WERI-Rb-1 (cell line): Measurements from ENCODE around the gene NPM3.

Experiments
- DNase-seq: peaks from one replicate; pipeline ENCODE4 v3.0.0-alpha.2; 2020
- H3K27ac ChIP-seq: fragments of 250-450 bp; sonication (Bioruptor Pico); 2 replicates; pipeline ENCODE4 v1.5.1; 2020; ENCODE audit warnings: mild to moderate bottlenecking, moderate library complexity
- H3K27me3 ChIP-seq: fragments of 250-450 bp; sonication (Bioruptor Pico); 2 replicates; pipeline ENCODE4 v1.5.1; 2021; ENCODE audit warnings: mild to moderate bottlenecking, low read depth, moderate library complexity; ENCODE audit not compliant: insufficient read depth, severe bottlenecking
- H3K36me3 ChIP-seq: fragments of 250-450 bp; sonication (Bioruptor Pico); 2 replicates; pipeline ENCODE4 v1.5.1; 2020; ENCODE audit warnings: mild to moderate bottlenecking, moderate library complexity
- H3K4me3 ChIP-seq: 2 replicates; pipeline ENCODE4 v1.5.1; 2011; ENCODE audit warnings: low read depth, mild to moderate bottlenecking, control low read depth, low read length
- H3K9me3 ChIP-seq: fragments of 250-450 bp; sonication (Bioruptor Pico); 2 replicates; pipeline ENCODE4 v1.5.1; 2021; ENCODE audit warnings: mild to moderate bottlenecking, moderate library complexity; ENCODE audit not compliant: severe bottlenecking
- TF ChIP-seq, protein P1 (sequence below): IDR thresholded peaks from 2 replicates; pipeline ENCODE4 v1.5.1; 2011; ENCODE audit warnings: low read depth, mild to moderate bottlenecking, control low read depth, inconsistent platforms, low read length

NPM3 gene

DNA sequence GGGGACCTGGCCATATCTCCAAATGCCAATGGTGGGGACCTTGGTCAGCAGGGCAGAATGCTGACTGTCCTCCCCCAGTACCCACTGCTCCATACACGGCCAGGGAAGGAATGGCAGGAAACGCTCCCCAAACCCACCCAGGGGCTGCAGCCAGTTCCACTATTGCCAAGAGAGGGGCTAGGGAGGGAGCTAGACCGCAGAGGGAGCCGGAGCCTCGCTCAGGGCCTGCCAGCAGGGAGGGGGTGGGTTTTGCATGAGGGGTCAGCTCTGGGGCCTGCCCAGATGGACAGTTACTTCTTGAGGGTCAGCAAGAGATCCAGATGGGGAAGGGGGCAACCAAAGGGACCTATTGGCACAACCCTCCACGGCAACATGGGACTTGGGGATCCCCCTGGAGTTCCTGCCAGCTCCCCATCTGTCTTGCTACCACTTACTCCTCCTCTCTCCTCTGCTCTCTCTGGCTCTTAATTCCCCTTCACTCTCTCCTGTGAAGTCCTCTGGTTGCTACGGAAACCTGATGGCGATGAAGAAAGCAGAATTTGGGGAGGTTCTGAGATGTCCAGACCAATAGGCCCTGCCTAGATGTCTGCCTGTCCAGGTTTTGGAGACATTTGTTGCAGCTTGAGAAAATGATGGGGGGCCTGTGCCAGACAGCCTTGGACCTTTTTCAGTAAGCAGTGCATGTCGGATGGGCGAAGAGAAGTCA lies 20.0 kb downstream of the NPM3 start:
- no peaks in the 10 kb centered on the region for H3K27me3 ChIP-seq
- TF ChIP-seq, protein P1, sequence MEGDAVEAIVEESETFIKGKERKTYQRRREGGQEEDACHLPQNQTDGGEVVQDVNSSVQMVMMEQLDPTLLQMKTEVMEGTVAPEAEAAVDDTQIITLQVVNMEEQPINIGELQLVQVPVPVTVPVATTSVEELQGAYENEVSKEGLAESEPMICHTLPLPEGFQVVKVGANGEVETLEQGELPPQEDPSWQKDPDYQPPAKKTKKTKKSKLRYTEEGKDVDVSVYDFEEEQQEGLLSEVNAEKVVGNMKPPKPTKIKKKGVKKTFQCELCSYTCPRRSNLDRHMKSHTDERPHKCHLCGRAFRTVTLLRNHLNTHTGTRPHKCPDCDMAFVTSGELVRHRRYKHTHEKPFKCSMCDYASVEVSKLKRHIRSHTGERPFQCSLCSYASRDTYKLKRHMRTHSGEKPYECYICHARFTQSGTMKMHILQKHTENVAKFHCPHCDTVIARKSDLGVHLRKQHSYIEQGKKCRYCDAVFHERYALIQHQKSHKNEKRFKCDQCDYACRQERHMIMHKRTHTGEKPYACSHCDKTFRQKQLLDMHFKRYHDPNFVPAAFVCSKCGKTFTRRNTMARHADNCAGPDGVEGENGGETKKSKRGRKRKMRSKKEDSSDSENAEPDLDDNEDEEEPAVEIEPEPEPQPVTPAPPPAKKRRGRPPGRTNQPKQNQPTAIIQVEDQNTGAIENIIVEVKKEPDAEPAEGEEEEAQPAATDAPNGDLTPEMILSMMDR, result no peak
- H3K27ac ChIP-seq, result no peak overlapping the region
- no peaks in the 10 kb centered on the region for H3K9me3 ChIP-seq
- no peak overlapping the region for H3K4me3 ChIP-seq
- H3K36me3 ChIP-seq, result no peaks in the 10 kb centered on the region
- DNase-seq, result no peak

DNA sequence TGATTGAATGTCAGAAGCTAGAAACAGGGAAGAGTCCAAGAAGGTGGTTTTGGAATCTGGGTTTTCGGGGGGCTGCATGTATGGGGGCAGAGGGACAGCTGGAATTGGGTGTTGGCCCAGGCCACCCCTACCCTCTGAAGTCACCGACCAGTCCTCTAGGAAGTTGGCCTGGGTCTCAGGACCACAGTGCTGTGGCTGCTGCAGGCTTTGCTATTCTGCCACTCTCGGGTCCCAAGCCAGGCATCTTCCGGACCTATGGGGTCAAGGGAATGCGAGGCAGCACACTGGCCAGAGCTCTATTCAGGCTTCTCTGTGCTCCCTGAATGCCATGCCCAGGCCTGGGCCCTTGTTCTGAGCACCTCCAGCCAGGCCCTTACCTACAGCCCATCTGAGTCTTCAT lies 20.5 kb downstream of the NPM3 start:
- TF ChIP-seq, protein P1, result no peak
- Histone ChIP-seq H3K4me3 (no peak overlapping the region), H3K27me3 (no peaks in the 10 kb centered on the region), H3K27ac (no peak overlapping the region), H3K9me3 (no peaks in the 10 kb centered on the region), H3K36me3 (no peaks in the 10 kb centered on the region)
- DNase-seq, result no peak

DNA sequence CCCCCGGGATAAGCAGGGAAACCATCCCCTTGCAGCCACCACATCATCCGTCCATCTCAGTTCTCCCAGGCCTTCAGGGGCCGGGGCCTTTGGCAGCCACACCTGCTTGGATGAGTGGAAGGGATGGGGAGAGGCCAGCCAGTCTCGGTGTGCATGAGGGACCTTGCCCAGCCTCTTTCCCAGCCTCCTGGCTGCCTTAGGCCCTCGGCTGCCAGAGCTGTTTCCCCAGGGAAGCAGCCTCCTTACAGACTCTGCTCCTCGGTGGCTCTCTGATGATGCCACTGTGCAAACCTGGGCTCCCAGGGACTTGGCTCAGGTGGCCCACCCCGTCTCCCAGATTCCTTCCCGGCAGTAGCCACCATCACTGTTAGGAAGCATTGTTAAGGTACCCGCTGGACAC lies 22.0 kb downstream of the NPM3 start:
- Histone ChIP-seq H3K27ac (no peak overlapping the region), H3K36me3 (no peaks in the 10 kb centered on the region), H3K27me3 (no peaks in the 10 kb centered on the region), H3K9me3 (no peaks in the 10 kb centered on the region), H3K4me3 (no peak overlapping the region)
- TF ChIP-seq, protein P1, result no peak
- DNase-seq, result no peak

DNA sequence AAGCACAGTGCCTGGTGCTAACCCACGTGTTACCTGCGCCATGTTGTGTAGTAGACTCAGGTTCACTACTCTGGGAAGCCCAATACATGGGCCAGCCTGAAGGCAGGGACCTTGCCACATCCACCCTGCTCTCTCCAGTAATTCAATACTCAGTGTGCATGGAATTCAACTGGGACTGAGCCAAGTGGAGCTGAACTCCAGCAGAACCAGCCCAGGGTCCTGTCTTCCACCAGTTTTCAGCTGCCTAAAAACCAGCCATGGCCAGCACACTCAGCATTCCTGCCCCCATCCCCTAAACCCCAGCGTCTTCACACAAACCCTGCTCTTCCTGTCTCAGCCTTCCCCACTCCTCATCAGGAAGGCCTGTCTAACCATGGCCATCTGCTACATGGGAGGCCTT lies 22.7 kb downstream of the NPM3 start:
- no peak for DNase-seq
- TF ChIP-seq, protein P1, result no peak
- Histone ChIP-seq H3K36me3 (no peaks in the 10 kb centered on the region), H3K4me3 (no peak overlapping the region), H3K27ac (peak overlapping the region; percentile 60), H3K9me3 (no peaks in the 10 kb centered on the region), H3K27me3 (no peaks in the 10 kb centered on the region)

DNA sequence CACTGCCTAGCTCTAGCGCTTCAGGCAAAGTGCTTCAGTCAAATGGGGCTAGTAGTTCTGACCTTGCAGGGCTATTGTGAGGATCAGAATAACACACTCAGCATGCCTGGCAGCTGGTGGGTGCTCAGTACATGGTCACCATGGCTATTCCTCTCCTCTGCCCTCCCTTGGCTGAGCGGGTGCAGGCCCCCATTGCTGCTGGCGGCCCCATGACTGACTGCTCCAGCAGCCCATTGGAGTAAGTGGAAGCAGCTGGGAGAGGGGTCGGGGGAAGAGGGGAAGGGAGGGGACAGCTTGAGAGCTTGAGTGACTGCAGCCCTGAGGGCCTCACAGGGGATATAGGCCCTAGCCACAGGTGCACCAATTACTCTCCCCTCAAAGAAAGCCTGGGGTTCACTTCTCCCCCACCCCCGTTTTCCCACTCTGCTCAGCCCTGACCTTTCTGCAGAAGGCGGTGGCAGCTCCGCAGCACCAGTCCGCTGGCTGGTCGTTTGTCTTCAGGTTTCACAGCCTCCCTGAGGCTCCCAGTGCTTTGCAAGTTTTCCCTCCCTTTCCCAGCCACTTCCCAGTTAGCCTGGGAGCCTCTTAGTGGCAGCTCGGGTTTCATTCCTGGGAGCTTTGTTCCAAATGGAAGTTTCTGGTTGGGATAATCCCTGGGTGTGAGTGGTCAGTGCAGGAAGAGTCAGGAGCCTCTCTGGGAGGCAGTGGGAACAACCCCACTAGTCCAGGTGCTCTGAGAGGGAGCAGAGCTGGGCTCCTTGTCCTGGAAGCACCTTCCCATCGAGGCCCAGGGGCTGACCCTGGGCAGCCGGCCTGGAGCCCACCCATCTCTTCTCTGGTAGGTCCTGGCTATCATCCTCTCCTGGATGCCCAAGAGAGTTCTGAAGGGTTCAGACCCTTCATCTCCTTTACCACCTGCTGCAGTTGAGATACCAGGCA lies 23.7 kb downstream of the NPM3 start:
- Histone ChIP-seq H3K9me3 (no peaks in the 10 kb centered on the region), H3K4me3 (no peak overlapping the region), H3K36me3 (no peaks in the 10 kb centered on the region), H3K27ac (peak overlapping the region; percentile 60), H3K27me3 (no peaks in the 10 kb centered on the region)
- peak; percentile 45 for DNase-seq
- TF ChIP-seq, protein P1, result no peak
